SKM-1 (cell line): Measurements from ENCODE around the gene PPP1R26.
"Not testable (repeated sequence)": the region's sequence is repeated elsewhere in the genome, so short reads cannot be mapped to it uniquely, and the experiment has no call there.

Experiments used
- DNase-seq: peaks from one replicate; lab custom pipeline; 2025; ENCODE audit not compliant: unreplicated experiment; lab: John Stamatoyannopoulos, UW

Gene PPP1R26

GRCh38 chr9:135521608-135522095, 42.1 kb downstream of the PPP1R26 start:
- no peak for DNase-seq

GRCh38 chr9:135522137-135522877, 42.7 kb downstream of the PPP1R26 start:
- no peak for DNase-seq

GRCh38 chr9:135522931-135523330, 43.3 kb downstream of the PPP1R26 start:
- DNase-seq: no peak

- DNase-seq: no peak
Observed at GRCh38 chr9:135523521-135524129, 44.0 kb downstream of the PPP1R26 start.

- DNase-seq: no peak
Observed at GRCh38 chr9:135524130-135524861, 44.7 kb downstream of the PPP1R26 start.

- DNase-seq: no peak
Observed at GRCh38 chr9:135525241-135526088, 45.9 kb downstream of the PPP1R26 start.

GRCh38 chr9:135526089-135526729, 46.6 kb downstream of the PPP1R26 start:
- DNase-seq: no peak

GRCh38 chr9:135526730-135527571, 47.4 kb downstream of the PPP1R26 start:
- no peak for DNase-seq

GRCh38 chr9:135528842-135529435, 49.4 kb downstream of the PPP1R26 start:
- not testable (repeated sequence) for DNase-seq

- no peak for DNase-seq
Observed at GRCh38 chr9:135530146-135530545, 50.6 kb downstream of the PPP1R26 start.

GRCh38 chr9:135531096-135531495, 51.5 kb downstream of the PPP1R26 start:
- no peak for DNase-seq

- no peak for DNase-seq
Observed at GRCh38 chr9:135533113-135533512, 53.5 kb downstream of the PPP1R26 start.

GRCh38 chr9:135533674-135534073, 54.1 kb downstream of the PPP1R26 start:
- no peak for DNase-seq

- DNase-seq: not testable (repeated sequence)
Observed at GRCh38 chr9:135534192-135534711, 54.7 kb downstream of the PPP1R26 start.

- DNase-seq: not testable (repeated sequence)
Observed at GRCh38 chr9:135534826-135535225, 55.2 kb downstream of the PPP1R26 start.

- not testable (repeated sequence) for DNase-seq
Observed at GRCh38 chr9:135535631-135536030, 56.0 kb downstream of the PPP1R26 start.

- DNase-seq: no peak
Observed at GRCh38 chr9:135536216-135536615, 56.6 kb downstream of the PPP1R26 start.
